Right lobe of liver (tissue), 6 donors: Measurements from ENCODE around the gene NEK2. TPM values are rescaled to one million over a fixed set of nuclear protein-coding genes. Genes with fewer than 3 reads are reported as not detected.

Experiments
- ATAC-seq, 4 donors: fragments of 200-7000 bp; cut with Tn5 transposase; one replicate each; pipeline ENCODE4 v1.9.1; 2020; ENCODE audit warnings: mild to moderate bottlenecking in 4 of 4, moderate library complexity in 4 of 4
- DNase-seq, 3 donors: peaks; one replicate each; pipeline ENCODE4 v3.0.0-alpha.2; 2020
- H3K27ac ChIP-seq, 3 donors: fragments of 200-600 bp; one replicate each; pipeline ENCODE4 v1.8.0; 2022
- H3K27me3 ChIP-seq, 2 donors: fragments of 200-600 bp; one replicate each; pipeline ENCODE4 v1.8.0; 2022
- H3K36me3 ChIP-seq, 4 donors: fragments of 200-600 bp; sonication (generic) in 1 of 4; one replicate each; pipeline versions ENCODE4 v1.5.1 to v1.8.0; 2017 to 2022; ENCODE audit warnings: control low read depth in 1 of 4
- H3K4me1 ChIP-seq, 4 donors: fragments of 200-600 bp; sonication (generic) in 1 of 4; one replicate each; pipeline versions ENCODE4 v1.5.1 to v1.8.0; 2017 to 2022; ENCODE audit warnings: control low read depth in 1 of 4
- H3K4me3 ChIP-seq, 3 donors: fragments of 200-600 bp; one replicate each; pipeline ENCODE4 v1.8.0; 2022
- H3K9me3 ChIP-seq, 4 donors: fragments of 200-600 bp; sonication (generic) in 1 of 4; one replicate each; pipeline versions ENCODE4 v1.5.1 to v1.8.0; 2017 to 2022; ENCODE audit warnings: control low read depth in 1 of 4
- CTCF ChIP-seq, 4 donors: fragments of 200-600 bp in 3 of 4; fragments of 450-650 bp in 1 of 4; IDR thresholded peaks; one replicate each; pipeline versions ENCODE4 v1.5.1 to v1.8.0; 2016 to 2022; ENCODE audit warnings: antibody characterized with exemption in 4 of 4, mild to moderate bottlenecking in 2 of 4
- POLR2A ChIP-seq: fragments of 450-650 bp; IDR thresholded peaks from one replicate; pipeline ENCODE4 v1.6.1; 2017; ENCODE audit warnings: antibody characterized with exemption, mild to moderate bottlenecking
- WGBS: methylation state at CpG from one replicate; pipeline ENCODE4 v1.1.6; 2018; ENCODE audit warnings: low coverage, low lambda C conversion rate; ENCODE audit not compliant: insufficient coverage; ENCODE audit errors: missing lambda C conversion rate; 5-methylcytosine and 5-hydroxymethylcytosine counted together
- intact Hi-C, 2 donors: fragments of 100-400 bp; cut with DNase I; formaldehyde crosslinking; loops; one replicate each; pipeline versions ENCODE4 v1.11.2 to v1.14.1; 2022
- total RNA-seq, 6 experiments: library from RNA; depleted of rRNA in 2 of 6; stranded (reverse); fragments of >200 nt in 2 of 6; fragmentation: NEBNext Ultra II Directional in 3 of 6; extraction: Animal tissue kit (Norgen Biotek cat#: 25700) in 3 of 6; gene quantifications; one replicate each; pipeline versions ENCODE4 v1.1.0 to v1.2.4, GENCODE V29; 2016 to 2023
- donor health status: DM: no; HTN: yes; CAD: no.
- donor health status: DM: no; HTN: no; CAD: no.
- donor health status: DM: no; HTN: no; CAD: no.
- donor health status: DM: no; HTN: yes; CAD: no.
- donor health status: DM: no; HTN: yes; CAD: no.

The NEK2 gene
- total RNA-seq, 6 experiments from 2014 or later = 0.22 to 0.80 (median 0.50) TPM; not detected in 1

GRCh38 chr1:211705467-211706091, 30.2 kb upstream of the NEK2 start:
- intact Hi-C loops = no loop called here
- no peak for DNase-seq
- TF ChIP-seq CTCF (IDR thresholded peaks at IDR 0.05) (no peak), POLR2A (no peak)

GRCh38 chr1:211704543-211704942, 29.1 kb upstream of the NEK2 start:
- intact Hi-C loops = no loop called here
- WGBS = 93% methylated on average over 3 of the region's 3 CpGs

More at GRCh38 chr1:211705467-211706091, 30.2 kb upstream of the NEK2 start:
- Histone ChIP-seq H3K36me3 (no peaks in the 10 kb centered on the region), H3K9me3 (no peaks in the 10 kb centered on the region), H3K27me3 (no peaks in the 10 kb centered on the region), H3K4me1 (no peaks in the 10 kb centered on the region), H3K27ac (no peak overlapping the region), H3K4me3 (no peak overlapping the region)
- 70% methylated on average over 2 of the region's 6 CpGs for WGBS
- ATAC-seq = peak in 1 of 4 donors; percentile 41

GRCh38 chr1:211703812-211704537, 28.6 kb upstream of the NEK2 start:
- Histone ChIP-seq H3K4me3 (no peak overlapping the region), H3K27me3 (no peaks in the 10 kb centered on the region), H3K27ac (no peak overlapping the region), H3K9me3 (no peaks in the 10 kb centered on the region), H3K36me3 (no peaks in the 10 kb centered on the region), H3K4me1 (no peaks in the 10 kb centered on the region)
- no peak for DNase-seq
- intact Hi-C loops = no loop called here
- WGBS = 78% methylated on average over 10 of the region's 11 CpGs
- ATAC-seq = no peak
- TF ChIP-seq CTCF (IDR thresholded peaks at IDR 0.05) (no peak), POLR2A (no peak)

More at GRCh38 chr1:211704543-211704942, 29.1 kb upstream of the NEK2 start:
- Histone ChIP-seq H3K4me3 (no peak overlapping the region), H3K9me3 (no peaks in the 10 kb centered on the region), H3K36me3 (no peaks in the 10 kb centered on the region), H3K27me3 (no peaks in the 10 kb centered on the region), H3K27ac (no peak overlapping the region), H3K4me1 (no peaks in the 10 kb centered on the region)
- ATAC-seq (no peak), DNase-seq (no peak)
- no peak for TF ChIP-seq POLR2A

- WGBS = 98% methylated on average over 6 of the region's 6 CpGs
- TF ChIP-seq CTCF (IDR thresholded peaks at IDR 0.05) (no peak), POLR2A (no peak)
- intact Hi-C loops = no loop called here
- no peak for ATAC-seq
- no peak overlapping the region for H3K4me3 ChIP-seq
- no peak overlapping the region for H3K27ac ChIP-seq
- H3K36me3 ChIP-seq = no peaks in the 10 kb centered on the region
- DNase-seq = no peak
- no peaks in the 10 kb centered on the region for H3K4me1 ChIP-seq
- no peaks in the 10 kb centered on the region for H3K9me3 ChIP-seq
- no peaks in the 10 kb centered on the region for H3K27me3 ChIP-seq
Observed at GRCh38 chr1:211701733-211702132, 26.3 kb upstream of the NEK2 start.

GRCh38 chr1:211699059-211699458, 23.6 kb upstream of the NEK2 start:
- TF ChIP-seq CTCF (IDR thresholded peaks at IDR 0.05) = no peak
- no peak for TF ChIP-seq POLR2A
- Histone ChIP-seq H3K4me1 (no peaks in the 10 kb centered on the region), H3K9me3 (no peaks in the 10 kb centered on the region), H3K27ac (no peak overlapping the region), H3K4me3 (no peak overlapping the region), H3K36me3 (no peaks in the 10 kb centered on the region), H3K27me3 (no peaks in the 10 kb centered on the region)
- ATAC-seq (no peak), DNase-seq (no peak)
- intact Hi-C loops = no loop called here
- 55% methylated on average over 4 of the region's 16 CpGs for WGBS
